DOHH2 (cell line): ENCODE data around the gene COA6.

Experiments used
- H3F3A ChIP-seq: fragments of 200-600 bp; sonication (generic), shearing (Covaris generic); 2 replicates; pipeline ENCODE4 v1.6.0; 2016; ENCODE audit warnings: antibody characterized with exemption, mild to moderate bottlenecking; ENCODE audit not compliant: control insufficient read depth, insufficient read depth
- H3K27ac ChIP-seq: fragments of 200-600 bp; sonication (generic); 2 replicates; pipeline ENCODE4 v1.5.1; 2014; ENCODE audit warnings: low read depth, mild to moderate bottlenecking, low read length, moderate library complexity
- H3K27me3 ChIP-seq: fragments of 200-600 bp; sonication (generic); 2 replicates; pipeline ENCODE4 v1.6.1; 2014; ENCODE audit warnings: mild to moderate bottlenecking, low read length, mixed read lengths; ENCODE audit not compliant: control insufficient read depth
- H3K36me3 ChIP-seq: fragments of 200-600 bp; sonication (generic); 2 replicates; pipeline ENCODE4 v1.6.1; 2014; ENCODE audit warnings: mild to moderate bottlenecking, low read length, moderate library complexity, mixed read lengths; ENCODE audit not compliant: control insufficient read depth
- H3K4me1 ChIP-seq: fragments of 200-600 bp; sonication (generic); 2 replicates; pipeline ENCODE4 v1.6.1; 2014; ENCODE audit warnings: mild to moderate bottlenecking, low read length, mixed read lengths; ENCODE audit not compliant: control insufficient read depth
- H3K4me2 ChIP-seq: fragments of 200-600 bp; sonication (generic); 2 replicates; pipeline ENCODE4 v1.6.0; 2014; ENCODE audit warnings: mild to moderate bottlenecking, low read length, moderate library complexity
- H3K4me3 ChIP-seq: fragments of 200-600 bp; sonication (generic); 2 replicates; pipeline ENCODE4 v1.5.1; 2014; ENCODE audit warnings: mild to moderate bottlenecking, low read length, mixed read lengths
- H3K79me2 ChIP-seq: fragments of 200-600 bp; sonication (generic); 2 replicates; pipeline ENCODE4 v1.6.1; 2014; ENCODE audit warnings: mild to moderate bottlenecking, low read length, mixed read lengths; ENCODE audit not compliant: control insufficient read depth
- H3K9me2 ChIP-seq: fragments of 200-600 bp; sonication (generic); replicated peaks from 2 replicates; pipeline ENCODE4 v1.6.1; 2014; ENCODE audit warnings: mild to moderate bottlenecking, low read length, mixed read lengths; ENCODE audit not compliant: control insufficient read depth
- H3K9me3 ChIP-seq: fragments of 200-600 bp; sonication (generic); 2 replicates; pipeline ENCODE4 v1.6.1; 2014; ENCODE audit warnings: antibody characterized with exemption, low read length, mixed read lengths; ENCODE audit not compliant: control insufficient read depth, insufficient read depth
- H4K20me1 ChIP-seq: fragments of 200-600 bp; sonication (generic); 2 replicates; pipeline ENCODE4 v1.6.0; 2014; ENCODE audit warnings: low read depth, mild to moderate bottlenecking, antibody characterized with exemption, low read length, moderate library complexity; ENCODE audit not compliant: control insufficient read depth, insufficient read depth
- EZH2phosphoT487 ChIP-seq: fragments of 200-600 bp; sonication (generic); IDR thresholded peaks from 2 replicates; pipeline ENCODE4 v1.6.1; 2017; ENCODE audit warnings: borderline replicate concordance, mild to moderate bottlenecking, antibody characterized with exemption, low read length, moderate library complexity, mixed read lengths
- TF ChIP-seq, protein P1 (sequence below): fragments of 200-600 bp; sonication (generic); IDR thresholded peaks from one replicate; pipeline ENCODE4 v1.5.1; 2014; ENCODE audit warnings: antibody characterized with exemption, mild to moderate bottlenecking, low read depth, low read length; ENCODE audit not compliant: poor library complexity, severe bottlenecking

COA6 gene

DNA sequence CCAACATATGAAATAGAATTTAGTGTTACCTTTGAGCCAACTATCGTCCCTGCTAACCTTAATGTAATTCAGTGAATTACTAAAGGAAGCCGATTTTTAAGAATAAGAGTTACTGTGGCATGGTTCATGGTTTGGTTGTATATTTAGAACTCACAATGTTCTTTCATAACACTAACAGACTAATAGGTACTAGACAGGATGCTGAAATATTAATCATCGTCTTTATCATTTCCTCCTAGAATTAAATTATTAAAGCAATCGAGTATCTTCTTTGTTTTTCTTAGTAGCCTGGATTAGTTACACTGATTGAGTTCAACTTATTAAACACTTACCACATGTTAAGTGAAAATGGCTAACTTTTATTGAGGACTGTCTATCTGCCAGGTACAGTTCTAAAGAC, 58.0 kb downstream of the COA6 start:
- TF ChIP-seq EZH2phosphoT487: no peak
- TF ChIP-seq, protein P1, sequence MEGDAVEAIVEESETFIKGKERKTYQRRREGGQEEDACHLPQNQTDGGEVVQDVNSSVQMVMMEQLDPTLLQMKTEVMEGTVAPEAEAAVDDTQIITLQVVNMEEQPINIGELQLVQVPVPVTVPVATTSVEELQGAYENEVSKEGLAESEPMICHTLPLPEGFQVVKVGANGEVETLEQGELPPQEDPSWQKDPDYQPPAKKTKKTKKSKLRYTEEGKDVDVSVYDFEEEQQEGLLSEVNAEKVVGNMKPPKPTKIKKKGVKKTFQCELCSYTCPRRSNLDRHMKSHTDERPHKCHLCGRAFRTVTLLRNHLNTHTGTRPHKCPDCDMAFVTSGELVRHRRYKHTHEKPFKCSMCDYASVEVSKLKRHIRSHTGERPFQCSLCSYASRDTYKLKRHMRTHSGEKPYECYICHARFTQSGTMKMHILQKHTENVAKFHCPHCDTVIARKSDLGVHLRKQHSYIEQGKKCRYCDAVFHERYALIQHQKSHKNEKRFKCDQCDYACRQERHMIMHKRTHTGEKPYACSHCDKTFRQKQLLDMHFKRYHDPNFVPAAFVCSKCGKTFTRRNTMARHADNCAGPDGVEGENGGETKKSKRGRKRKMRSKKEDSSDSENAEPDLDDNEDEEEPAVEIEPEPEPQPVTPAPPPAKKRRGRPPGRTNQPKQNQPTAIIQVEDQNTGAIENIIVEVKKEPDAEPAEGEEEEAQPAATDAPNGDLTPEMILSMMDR: no peak
- Histone ChIP-seq H3K4me3 (no peak overlapping the region), H3K27me3 (no peaks in the 10 kb centered on the region), H3F3A (0 out of 2 replicates have a peak, but pooled peaks cover 2% of the 10 kb centered on the region), H3K4me1 (no peaks in the 10 kb centered on the region), H4K20me1 (no peaks in the 10 kb centered on the region), H3K9me2 (no peaks in the 10 kb centered on the region), H3K79me2 (no peaks in the 10 kb centered on the region), H3K27ac (no peak overlapping the region), H3K9me3 (no peaks in the 10 kb centered on the region), H3K36me3 (peaks cover 45% of the 10 kb centered on the region), H3K4me2 (no peak overlapping the region)

DNA sequence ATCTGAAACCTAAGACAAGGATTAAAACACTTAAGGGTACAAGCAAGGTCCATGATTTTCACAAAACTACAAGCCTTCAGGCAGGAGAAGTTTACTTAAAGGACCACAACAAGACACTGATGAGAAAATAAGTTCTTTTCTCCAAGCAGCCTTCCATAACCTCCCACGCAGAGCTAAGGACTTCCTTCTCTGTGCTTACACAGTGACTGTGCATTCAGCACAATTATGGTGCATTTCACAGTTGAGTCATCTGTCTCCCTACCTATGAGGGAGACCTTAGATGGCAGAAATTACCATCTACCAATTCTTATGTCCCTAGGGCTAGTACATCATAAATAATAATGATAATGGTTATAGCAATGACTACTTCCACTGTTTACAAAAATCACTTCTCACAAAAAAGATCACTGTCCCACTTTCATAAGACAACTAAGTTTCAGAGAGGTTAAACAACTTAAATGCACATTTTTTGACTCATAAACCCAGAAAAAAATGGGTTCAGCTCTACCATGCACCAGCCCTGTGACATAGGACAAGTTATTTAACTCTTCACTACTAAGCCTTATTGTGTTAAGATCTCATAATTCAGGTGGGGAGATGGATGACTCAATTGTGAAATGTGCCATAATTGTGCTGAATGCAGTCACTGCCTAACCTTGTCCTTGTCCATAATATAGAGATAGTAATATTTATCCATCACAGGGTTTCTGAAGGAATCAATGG, 60.5 kb downstream of the COA6 start:
- TF ChIP-seq EZH2phosphoT487: no peak
- TF ChIP-seq, protein P1: no peak
- Histone ChIP-seq H3K4me1 (no peaks in the 10 kb centered on the region), H3K79me2 (no peaks in the 10 kb centered on the region), H3K9me2 (no peaks in the 10 kb centered on the region), H3K36me3 (peaks cover 48% of the 10 kb centered on the region), H4K20me1 (no peaks in the 10 kb centered on the region), H3F3A (no peaks in the 10 kb centered on the region), H3K27ac (no peak overlapping the region), H3K27me3 (no peaks in the 10 kb centered on the region), H3K9me3 (no peaks in the 10 kb centered on the region), H3K4me3 (no peak overlapping the region), H3K4me2 (no peak overlapping the region)
